IMR-90 (cell line): ENCODE data around the gene TAF1B. TPM values are rescaled to one million over a fixed set of nuclear protein-coding genes. Genes with fewer than 3 reads are reported as not detected.

Experiments
- ATAC-seq: fragments of 200-7000 bp; cut with Tn5 transposase; 2 replicates; pipeline ENCODE4 v1.9.1; 2020; ENCODE audit warnings: low read depth, mild to moderate bottlenecking, moderate library complexity
- BruUV-seq: library from RNA; stranded (reverse); fragments of 400-500 nt; replicated peaks from 2 replicates; lab custom pipeline; 2021; lab: Mats Ljungman, UMichigan
- CTCF ChIA-PET: fragments of 300-600 bp; formaldehyde crosslinking; extraction: SDS; loops from one replicate; lab custom pipeline; 2021; ENCODE audit warnings: antibody characterized with exemption; lab: Yijun Ruan, JAX
- POLR2A ChIA-PET: fragments of 300-600 bp; sonication (Branson Sonifier 250); formaldehyde crosslinking; loops from one replicate; lab custom pipeline; 2022; ENCODE audit warnings: antibody characterized with exemption; ENCODE audit not compliant: unreplicated experiment; lab: Charles Lee
- DNase-seq: peaks from one replicate; pipeline ENCODE4 v3.0.0; 2013
- H2AFZ ChIP-seq: replicated peaks from 2 replicates; pipeline ENCODE3; 2013; ENCODE audit warnings: low read length, mild to moderate bottlenecking; ENCODE audit not compliant: poor library complexity
- H2AK5ac ChIP-seq: 2 replicates; pipeline ENCODE4 v1.6.1; 2013; ENCODE audit warnings: low read depth, low read length, inconsistent platforms
- H2AK9ac ChIP-seq: replicated peaks from 2 replicates; pipeline ENCODE3; 2013; ENCODE audit warnings: mild to moderate bottlenecking, low read depth, low read length, moderate library complexity; ENCODE audit not compliant: poor library complexity
- H2BK120ac ChIP-seq: 2 replicates; pipeline ENCODE4 v1.6.1; 2013; ENCODE audit warnings: low read depth, low read length, inconsistent platforms
- H2BK15ac ChIP-seq: 3 replicates; pipeline ENCODE4 v1.6.1; 2013; ENCODE audit warnings: low read depth, low read length, inconsistent platforms
- H2BK20ac ChIP-seq: 2 replicates; pipeline ENCODE4 v1.6.1; 2013; ENCODE audit warnings: low read depth, mild to moderate bottlenecking, inconsistent platforms, low read length, moderate library complexity
- H2BK5ac ChIP-seq: 2 replicates; pipeline ENCODE4 v1.6.1; 2013; ENCODE audit warnings: mild to moderate bottlenecking, low read depth, low read length, inconsistent platforms; ENCODE audit not compliant: poor library complexity, severe bottlenecking
- H3K14ac ChIP-seq: replicated peaks from 2 replicates; pipeline ENCODE4 v1.6.1; 2013; ENCODE audit warnings: low read depth, low read length, inconsistent platforms
- H3K18ac ChIP-seq: 2 replicates; pipeline ENCODE4 v1.6.1; 2013; ENCODE audit warnings: low read depth, low read length, control low read depth
- H3K23ac ChIP-seq: 2 replicates; pipeline ENCODE4 v1.6.1; 2013; ENCODE audit warnings: low read depth, low read length, inconsistent platforms
- H3K27ac ChIP-seq: 2 replicates; pipeline ENCODE4 v1.5.1; 2013; ENCODE audit warnings: mild to moderate bottlenecking, control low read depth, low read length; ENCODE audit not compliant: insufficient read depth
- H3K27me3 ChIP-seq: 2 replicates; pipeline ENCODE4 v1.6.1; 2013; ENCODE audit warnings: low read length; ENCODE audit not compliant: control insufficient read depth, insufficient read depth
- H3K36me3 ChIP-seq: 2 replicates; pipeline ENCODE4 v1.6.1; 2013; ENCODE audit warnings: low read length, mixed read lengths; ENCODE audit not compliant: control insufficient read depth, insufficient read depth
- H3K4ac ChIP-seq: 2 replicates; pipeline ENCODE4 v1.6.1; 2013; ENCODE audit warnings: low read depth, low read length, inconsistent platforms
- H3K4me1 ChIP-seq: 2 replicates; pipeline ENCODE4 v1.6.1; 2013; ENCODE audit warnings: low read length, mixed read lengths; ENCODE audit not compliant: control insufficient read depth, insufficient read depth
- H3K4me2 ChIP-seq: 2 replicates; pipeline ENCODE4 v1.6.1; 2013; ENCODE audit warnings: low read depth, mild to moderate bottlenecking, control low read depth, low read length, moderate library complexity
- H3K4me3 ChIP-seq: 2 replicates; pipeline ENCODE4 v1.5.1; 2013; ENCODE audit warnings: low read depth, mild to moderate bottlenecking, control low read depth, low read length, moderate library complexity; ENCODE audit not compliant: insufficient read depth
- H3K56ac ChIP-seq: 2 replicates; pipeline ENCODE4 v1.6.1; 2013; ENCODE audit warnings: low read length, inconsistent platforms; ENCODE audit not compliant: insufficient read depth; ENCODE audit errors: extremely low read depth
- H3K79me1 ChIP-seq, 2 experiments: 2 replicates each; pipeline ENCODE4 v1.6.1; 2013; ENCODE audit warnings: low read length in 2 of 2, inconsistent platforms in 1 of 2, low read depth in 1 of 2
- H3K9ac ChIP-seq: 2 replicates; pipeline ENCODE4 v1.6.1; 2013; ENCODE audit warnings: low read depth, low read length, control low read depth
- H3K9me1 ChIP-seq: 2 replicates; pipeline ENCODE4 v1.6.1; 2013; ENCODE audit warnings: low read length, inconsistent platforms; ENCODE audit not compliant: insufficient read depth
- H3K9me3 ChIP-seq: 2 replicates; pipeline ENCODE4 v1.6.1; 2013; ENCODE audit warnings: low read length; ENCODE audit not compliant: control insufficient read depth, insufficient read depth
- H4K20me1 ChIP-seq: 2 replicates; pipeline ENCODE4 v1.6.1; 2013; ENCODE audit warnings: low read length, inconsistent platforms; ENCODE audit not compliant: insufficient read depth
- H4K5ac ChIP-seq: 2 replicates; pipeline ENCODE4 v1.6.1; 2013; ENCODE audit warnings: mild to moderate bottlenecking, low read depth, low read length, control low read depth
- H4K8ac ChIP-seq, 2 experiments: 2 replicates each; pipeline ENCODE4 v1.6.1; 2013; ENCODE audit warnings: low read depth in 2 of 2, low read length in 2 of 2, control low read depth in 1 of 2, inconsistent platforms in 1 of 2
- H4K91ac ChIP-seq: 2 replicates; pipeline ENCODE4 v1.6.1; 2013; ENCODE audit warnings: low read depth, low read length, inconsistent platforms; ENCODE audit not compliant: insufficient read depth
- BHLHE40 ChIP-seq: fragments of 150-350 bp; IDR thresholded peaks from 2 replicates; pipeline ENCODE4 v1.6.1; 2016; ENCODE audit warnings: mild to moderate bottlenecking, low read depth, low read length
- CEBPB ChIP-seq: IDR thresholded peaks from 2 replicates; pipeline ENCODE4 v1.6.1; 2012; ENCODE audit warnings: low read depth, low read length, improper control_type of control experiment
- CHD1 ChIP-seq: IDR thresholded peaks from 2 replicates; pipeline ENCODE4 v1.6.1; 2012; ENCODE audit warnings: low read depth, low read length, improper control_type of control experiment
- FOS ChIP-seq: fragments of 150-350 bp; IDR thresholded peaks from 2 replicates; pipeline ENCODE4 v1.6.1; 2016; ENCODE audit warnings: low read depth, low read length
- MAFK ChIP-seq: IDR thresholded peaks from 2 replicates; pipeline ENCODE4 v1.6.1; 2012; ENCODE audit warnings: low read depth, low read length, improper control_type of control experiment
- MAZ ChIP-seq: IDR thresholded peaks from 2 replicates; pipeline ENCODE4 v1.6.1; 2012; ENCODE audit warnings: low read depth, mild to moderate bottlenecking, low read length, improper control_type of control experiment, moderate library complexity, borderline replicate concordance
- MXI1 ChIP-seq: IDR thresholded peaks from 2 replicates; pipeline ENCODE4 v1.6.1; 2012; ENCODE audit warnings: low read depth, mild to moderate bottlenecking, low read length, moderate library complexity, borderline replicate concordance
- NFE2L2 ChIP-seq: fragments of 150-350 bp; IDR thresholded peaks from 2 replicates; pipeline ENCODE4 v1.6.1; 2016; ENCODE audit warnings: low read depth, mild to moderate bottlenecking, low read length
- RAD21 ChIP-seq: IDR thresholded peaks from 2 replicates; pipeline ENCODE4 v1.6.1; 2012; ENCODE audit warnings: low read length, improper control_type of control experiment
- RFX5 ChIP-seq: IDR thresholded peaks from 2 replicates; pipeline ENCODE4 v1.8.0; 2012; ENCODE audit warnings: low read depth, mild to moderate bottlenecking, low read length, moderate library complexity
- SMC3 ChIP-seq: fragments of 150-350 bp; IDR thresholded peaks from 2 replicates; pipeline ENCODE4 v1.6.1; 2016; ENCODE audit warnings: low read depth, mild to moderate bottlenecking, antibody characterized with exemption, low read length, moderate library complexity
- USF2 ChIP-seq: fragments of 150-350 bp; IDR thresholded peaks from 2 replicates; pipeline ENCODE4 v1.6.1; 2017; ENCODE audit warnings: mild to moderate bottlenecking, antibody characterized with exemption, low read length, low read depth
- WGBS, 2 experiments: methylation state at CpG; one replicate each; pipeline versions ENCODE4 v1.1.5 to v1.1.7; 2013; ENCODE audit warnings: missing lambda C conversion rate in 2 of 2; ENCODE audit not compliant: insufficient read length in 1 of 2; ENCODE audit errors: extremely low coverage in 2 of 2; 5-methylcytosine and 5-hydroxymethylcytosine counted together
- dilution Hi-C: fragments of 300-500 bp; cut with HindIII; formaldehyde crosslinking; loops from one replicate; pipeline ENCODE4 v1.14.3; 2018; ENCODE audit warnings: low sequenced_read_pairs; ENCODE audit not compliant: unreplicated experiment
- in situ Hi-C: fragments of 300-500 bp; cut with MboI; formaldehyde crosslinking; loops from 3 replicates; pipeline ENCODE4 v1.14.3; 2019; ENCODE audit warnings: low sequenced_read_pairs, inconsistent platforms, mixed read lengths
- intact Hi-C: fragments of 100-400 bp; cut with micrococcal nuclease; formaldehyde crosslinking; loops from 2 replicates; pipeline ENCODE4 v1.10.0; 2022
- polyA plus RNA-seq, 3 experiments: library from polyadenylated mRNA; depleted of rRNA; stranded (reverse); fragments of >200 nt; gene quantifications; 2 replicates each; pipeline ENCODE4 v1.2.3, GENCODE V29; 2012; ENCODE audit warnings: low replicate concordance in 1 of 3
- total RNA-seq: library from RNA; depleted of rRNA; stranded (reverse); fragments of >200 nt; gene quantifications from 2 replicates; pipeline ENCODE4 v1.2.3, GENCODE V29; 2012
- TF ChIP-seq, protein P1 (sequence below): fragments of 150-350 bp; IDR thresholded peaks from 2 replicates; pipeline ENCODE4 v1.6.1; 2016; ENCODE audit warnings: low read depth, mild to moderate bottlenecking, low read length, moderate library complexity, borderline replicate concordance
- TF ChIP-seq, protein P2 (sequence below): conservative IDR thresholded peaks from 2 replicates; pipeline ENCODE4 v1.5.1; 2012; ENCODE audit warnings: mild to moderate bottlenecking, low read depth, low read length, improper control_type of control experiment

TAF1B gene
- total and polyA plus RNA-seq, 2 of the 4 experiments (the other 2 are of a cell fraction), result 8.4 to 19.9 TPM

DNA sequence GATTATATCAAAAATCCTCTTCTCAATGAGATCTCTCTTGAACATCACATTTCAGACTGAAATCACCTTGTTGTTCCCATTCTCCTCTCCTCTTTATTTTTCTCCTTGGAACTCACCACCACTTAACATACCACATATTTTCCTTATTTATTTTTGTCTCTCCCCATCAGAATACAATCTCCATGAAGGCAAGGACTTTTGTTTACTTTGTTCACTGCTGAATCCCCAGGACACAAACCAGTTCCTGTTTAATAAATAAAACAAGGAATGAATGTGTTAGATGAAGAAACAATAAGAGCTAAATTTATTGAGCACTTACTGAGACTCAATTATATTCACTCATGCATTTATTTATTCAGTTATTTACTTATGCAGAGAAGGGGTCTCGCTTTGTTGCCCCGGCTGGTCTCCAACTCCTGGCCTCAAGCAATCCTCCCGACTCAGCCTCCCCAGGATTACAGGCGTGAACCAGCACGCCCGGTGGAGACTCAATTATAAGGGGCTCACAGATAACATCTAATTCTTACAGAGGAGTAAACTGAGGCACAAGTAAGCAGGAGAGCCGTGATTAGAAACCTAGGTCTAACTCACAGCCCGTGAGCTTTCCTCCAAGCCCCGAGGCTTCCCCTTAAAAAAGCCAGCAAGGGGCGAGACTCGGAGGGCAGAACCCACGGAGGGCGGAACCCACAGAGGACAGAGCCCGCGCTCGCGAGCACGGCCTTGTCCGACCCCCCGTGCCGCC, 616 bp upstream of the TAF1B start:
- Histone ChIP-seq H4K8ac (peak overlapping the region; percentile 95 to 96), H4K91ac (peak overlapping the region; percentile 64), H2AK5ac (no peak overlapping the region), H3K4me2 (peak overlapping the region; percentile 56), H3K56ac (peak overlapping the region; percentile 53), H3K23ac (peak overlapping the region; percentile 68; the same call in 1 of the 2 replicates), H3K9me3 (no peaks in the 10 kb centered on the region), H3K14ac (peak overlapping the region; percentile 85), H2AK9ac (peak overlapping the region; percentile 63), H3K4me1 (peaks cover 7% of the 10 kb centered on the region), H2AFZ (peak overlapping the region; percentile 96), H3K27ac (peak overlapping the region; percentile 25), H3K4ac (peak overlapping the region; percentile 88), H2BK120ac (peak overlapping the region; percentile 48; the same call in 1 of the 2 replicates), H2BK20ac (no peak overlapping the region), H4K5ac (peak overlapping the region; percentile 43), H2BK5ac (peak overlapping the region; percentile 26), H3K79me1 (peaks cover 25 to 39% of the 10 kb centered on the region in 2 experiments), H2BK15ac (0 out of 3 replicates have a peak overlapping the region, but pooled peaks have one; percentile 6), H3K36me3 (peaks cover 7% of the 10 kb centered on the region), H4K20me1 (no peaks in the 10 kb centered on the region), H3K9ac (peak overlapping the region; percentile 61), H3K4me3 (peak overlapping the region; percentile 82), H3K27me3 (no peaks in the 10 kb centered on the region), H3K18ac (no peak overlapping the region), H3K9me1 (peaks cover 6% of the 10 kb centered on the region)
- no TSS peak for BruUV-seq
- DNase-seq, result no peak
- ChIA-PET POLR2A (interaction anchor here (0.6 kb wide), 1 partner anchor 306 kb away, joined by 3 read pairs; no protein-coding TSS in a partner anchor), CTCF (interaction anchor here (1.0 to 1.5 kb wide), 4 partner anchors 16 to 142 kb away, joined by 4 to 7 read pairs (median 4); no protein-coding TSS in a partner anchor)
- ATAC-seq, result no peak
- dilution Hi-C loops, result no loop called here
- WGBS, 2 experiments, result 0% methylated on average over 7 of the region's 21 CpGs; no CpG with 5 or more reads in 1 of the 2 experiments
- intact Hi-C loops, result no loop called here
- in situ Hi-C loops, result no loop called here
- TF ChIP-seq RAD21 (no peak), RFX5 (no peak), FOS (no peak), MAZ (no peak), NFE2L2 (no peak), CEBPB (no peak), CHD1 (no peak), MAFK (no peak), USF2 (no peak), SMC3 (no peak), MXI1 (no peak), BHLHE40 (no peak)
- TF ChIP-seq, protein P1, sequence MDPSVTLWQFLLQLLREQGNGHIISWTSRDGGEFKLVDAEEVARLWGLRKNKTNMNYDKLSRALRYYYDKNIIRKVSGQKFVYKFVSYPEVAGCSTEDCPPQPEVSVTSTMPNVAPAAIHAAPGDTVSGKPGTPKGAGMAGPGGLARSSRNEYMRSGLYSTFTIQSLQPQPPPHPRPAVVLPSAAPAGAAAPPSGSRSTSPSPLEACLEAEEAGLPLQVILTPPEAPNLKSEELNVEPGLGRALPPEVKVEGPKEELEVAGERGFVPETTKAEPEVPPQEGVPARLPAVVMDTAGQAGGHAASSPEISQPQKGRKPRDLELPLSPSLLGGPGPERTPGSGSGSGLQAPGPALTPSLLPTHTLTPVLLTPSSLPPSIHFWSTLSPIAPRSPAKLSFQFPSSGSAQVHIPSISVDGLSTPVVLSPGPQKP, result no peak
- TF ChIP-seq, protein P2, sequence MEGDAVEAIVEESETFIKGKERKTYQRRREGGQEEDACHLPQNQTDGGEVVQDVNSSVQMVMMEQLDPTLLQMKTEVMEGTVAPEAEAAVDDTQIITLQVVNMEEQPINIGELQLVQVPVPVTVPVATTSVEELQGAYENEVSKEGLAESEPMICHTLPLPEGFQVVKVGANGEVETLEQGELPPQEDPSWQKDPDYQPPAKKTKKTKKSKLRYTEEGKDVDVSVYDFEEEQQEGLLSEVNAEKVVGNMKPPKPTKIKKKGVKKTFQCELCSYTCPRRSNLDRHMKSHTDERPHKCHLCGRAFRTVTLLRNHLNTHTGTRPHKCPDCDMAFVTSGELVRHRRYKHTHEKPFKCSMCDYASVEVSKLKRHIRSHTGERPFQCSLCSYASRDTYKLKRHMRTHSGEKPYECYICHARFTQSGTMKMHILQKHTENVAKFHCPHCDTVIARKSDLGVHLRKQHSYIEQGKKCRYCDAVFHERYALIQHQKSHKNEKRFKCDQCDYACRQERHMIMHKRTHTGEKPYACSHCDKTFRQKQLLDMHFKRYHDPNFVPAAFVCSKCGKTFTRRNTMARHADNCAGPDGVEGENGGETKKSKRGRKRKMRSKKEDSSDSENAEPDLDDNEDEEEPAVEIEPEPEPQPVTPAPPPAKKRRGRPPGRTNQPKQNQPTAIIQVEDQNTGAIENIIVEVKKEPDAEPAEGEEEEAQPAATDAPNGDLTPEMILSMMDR, result no peak
